Calu3 (cell line): ENCODE measurements around the gene ERGIC1. TPM values are rescaled to one million over a fixed set of nuclear protein-coding genes. Genes with fewer than 3 reads are reported as not detected.
A peak's percentile ranks its signal among the peaks of the same experiment; 100 is the strongest.

ENCODE experiments used
- BruUV-seq: library from RNA; stranded (reverse); fragments of 400-500 nt; replicated peaks from 2 replicates; lab custom pipeline; 2021; lab: Mats Ljungman, UMichigan
- CTCF ChIA-PET: fragments of 300-600 bp; sonication (Branson Sonifier 250); formaldehyde crosslinking; loops from one replicate; lab custom pipeline; 2022; ENCODE audit warnings: antibody characterized with exemption; lab: Charles Lee
- DNase-seq: peaks from one replicate; pipeline ENCODE4 v3.0.0; 2022
- H3K27ac Mint-ChIP-seq: one replicate; pipeline ENCODE4 v1.8.0; 2022; ENCODE audit warnings: mixed read lengths; ENCODE audit not compliant: unreplicated experiment
- H3K27me3 Mint-ChIP-seq: one replicate; pipeline ENCODE4 v1.8.0; 2022; ENCODE audit warnings: mixed read lengths; ENCODE audit not compliant: unreplicated experiment
- H3K36me3 Mint-ChIP-seq: one replicate; pipeline ENCODE4 v1.8.0; 2022; ENCODE audit warnings: mild to moderate bottlenecking, moderate library complexity, mixed read lengths; ENCODE audit not compliant: insufficient read depth, unreplicated experiment
- H3K4me1 Mint-ChIP-seq: one replicate; pipeline ENCODE4 v1.8.0; 2022; ENCODE audit warnings: mild to moderate bottlenecking, low read depth, mixed read lengths; ENCODE audit not compliant: unreplicated experiment
- H3K4me3 Mint-ChIP-seq: one replicate; pipeline ENCODE4 v1.8.0; 2022; ENCODE audit warnings: mild to moderate bottlenecking, low read depth, moderate library complexity, mixed read lengths; ENCODE audit not compliant: unreplicated experiment
- H3K9me3 Mint-ChIP-seq: one replicate; pipeline ENCODE4 v1.8.0; 2022; ENCODE audit warnings: low read depth, mixed read lengths; ENCODE audit not compliant: unreplicated experiment
- CTCF ChIP-seq: fragments of 200-600 bp; IDR thresholded peaks from one replicate; pipeline ENCODE4 v1.8.0; 2022; ENCODE audit warnings: antibody characterized with exemption; ENCODE audit not compliant: unreplicated experiment
- intact Hi-C: fragments of 100-400 bp; cut with micrococcal nuclease; formaldehyde crosslinking; loops from one replicate; pipeline ENCODE4 v1.10.0; 2022; ENCODE audit not compliant: unreplicated experiment
- total RNA-seq: library from RNA; stranded (reverse); gene quantifications from 2 replicates; pipeline ENCODE4 v1.2.3, GENCODE V29; 2022

The ERGIC1 gene
- total RNA-seq, 1 experiment from 2014 or later = 235 TPM

GRCh38 chr5:172898218-172898842 lies 64.3 kb downstream of the ERGIC1 start:
- no peak for TF ChIP-seq CTCF
- Mint-ChIP-seq H3K27ac (no peak overlapping the region), H3K4me1 (peaks cover 17% of the 10 kb centered on the region), H3K36me3 (peaks cover 48% of the 10 kb centered on the region), H3K4me3 (no peak overlapping the region), H3K9me3 (no peaks in the 10 kb centered on the region), H3K27me3 (no peaks in the 10 kb centered on the region)
- intact Hi-C loops = no loop called here
- no TSS peak for BruUV-seq
- CTCF ChIA-PET = interaction anchor here (0.6 to 1.4 kb wide), 3 partner anchors 120 to 191 kb away, joined by 3 to 4 read pairs (median 3); no protein-coding TSS in a partner anchor
- no peak for DNase-seq

- peaks cover 23% of the 10 kb centered on the region for H3K4me1 Mint-ChIP-seq
- CTCF ChIA-PET = interaction anchor here (0.6 to 1.7 kb wide), 7 partner anchors 121 to 446 kb away, joined by 3 to 13 read pairs (median 4); no protein-coding TSS in a partner anchor
- no peak overlapping the region for H3K27ac Mint-ChIP-seq
- no peaks in the 10 kb centered on the region for H3K27me3 Mint-ChIP-seq
- peaks cover 54% of the 10 kb centered on the region for H3K36me3 Mint-ChIP-seq
- no peak for DNase-seq
- intact Hi-C loops = no loop called here
- no peak for TF ChIP-seq CTCF
- H3K9me3 Mint-ChIP-seq = no peaks in the 10 kb centered on the region
- H3K4me3 Mint-ChIP-seq = no peak overlapping the region
- BruUV-seq = no TSS peak
These were observed 64.9 kb downstream of the ERGIC1 start for GRCh38 chr5:172898843-172899369.

GRCh38 chr5:172899436-172899835 lies 65.4 kb downstream of the ERGIC1 start:
- no TSS peak for BruUV-seq
- intact Hi-C loops = no loop called here
- no peak overlapping the region for H3K4me3 Mint-ChIP-seq
- no peak for TF ChIP-seq CTCF
- H3K27ac Mint-ChIP-seq = no peak overlapping the region
- DNase-seq = no peak
- H3K27me3 Mint-ChIP-seq = no peaks in the 10 kb centered on the region
- peaks cover 28% of the 10 kb centered on the region for H3K4me1 Mint-ChIP-seq
- CTCF ChIA-PET = interaction anchor here (0.7 to 1.7 kb wide), 5 partner anchors 122 to 446 kb away, joined by 3 to 13 read pairs (median 4); no protein-coding TSS in a partner anchor
- H3K9me3 Mint-ChIP-seq = no peaks in the 10 kb centered on the region
- H3K36me3 Mint-ChIP-seq = peaks cover 59% of the 10 kb centered on the region

- no TSS peak for BruUV-seq
- peak; percentile 43 for DNase-seq
- no peaks in the 10 kb centered on the region for H3K9me3 Mint-ChIP-seq
- H3K4me1 Mint-ChIP-seq = peaks cover 45% of the 10 kb centered on the region
- no peak overlapping the region for H3K4me3 Mint-ChIP-seq
- peaks cover 74% of the 10 kb centered on the region for H3K36me3 Mint-ChIP-seq
- H3K27me3 Mint-ChIP-seq = no peaks in the 10 kb centered on the region
- intact Hi-C loops = loop anchor here (5.0 to 10.0 kb wide), 2 partner anchors 66 to 169 kb away; partner anchors contain the start of gene ERGIC1
- CTCF ChIA-PET = interaction anchor here (1.3 kb wide), 1 partner anchor 187 kb away, joined by 3 read pairs; no protein-coding TSS in a partner anchor
- no peak overlapping the region for H3K27ac Mint-ChIP-seq
- TF ChIP-seq CTCF = no peak
These were observed 67.1 kb downstream of the ERGIC1 start for GRCh38 chr5:172901012-172901780.
